ENCODE data around the gene ALK.

DNA sequence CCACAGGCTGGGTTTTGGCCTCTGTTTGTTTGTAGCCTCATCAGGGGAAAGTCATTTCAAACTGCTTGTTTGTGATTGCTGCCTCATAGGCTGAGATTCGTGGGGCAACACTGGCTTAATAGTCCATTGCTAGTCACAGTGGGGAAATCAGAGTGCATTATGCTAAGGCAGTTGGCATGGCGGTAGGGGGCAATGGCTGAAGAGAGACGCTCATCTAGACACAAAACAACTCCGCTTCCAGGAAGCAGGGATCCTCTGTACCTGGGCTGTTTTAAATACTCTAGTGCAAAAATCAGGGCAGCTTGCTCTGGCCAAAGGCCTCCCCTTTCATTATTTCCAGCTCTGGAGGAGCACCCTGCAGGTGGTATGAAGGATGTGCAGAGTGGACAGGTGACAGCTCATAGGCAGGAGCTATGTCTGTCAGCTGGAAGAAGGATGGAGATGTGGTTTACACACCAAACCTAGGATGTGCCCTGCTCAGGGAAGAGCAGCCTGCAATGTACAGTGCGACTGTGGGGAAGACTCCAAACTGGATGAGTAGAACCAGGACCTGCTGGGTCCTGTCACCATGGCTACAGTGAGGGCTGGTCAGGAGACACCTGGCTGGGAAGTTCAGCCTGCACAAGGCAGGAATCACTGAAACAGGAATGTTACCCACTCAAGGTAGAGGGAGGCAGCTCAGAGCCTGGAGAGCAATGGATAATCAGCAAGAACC is 571.9 kb downstream of the ALK start:
- no peak for TF ChIP-seq HDAC6 (IDR thresholded peaks at IDR 0.05; ENCODE audit: unreplicated experiment)
- TF ChIP-seq, protein P1, sequence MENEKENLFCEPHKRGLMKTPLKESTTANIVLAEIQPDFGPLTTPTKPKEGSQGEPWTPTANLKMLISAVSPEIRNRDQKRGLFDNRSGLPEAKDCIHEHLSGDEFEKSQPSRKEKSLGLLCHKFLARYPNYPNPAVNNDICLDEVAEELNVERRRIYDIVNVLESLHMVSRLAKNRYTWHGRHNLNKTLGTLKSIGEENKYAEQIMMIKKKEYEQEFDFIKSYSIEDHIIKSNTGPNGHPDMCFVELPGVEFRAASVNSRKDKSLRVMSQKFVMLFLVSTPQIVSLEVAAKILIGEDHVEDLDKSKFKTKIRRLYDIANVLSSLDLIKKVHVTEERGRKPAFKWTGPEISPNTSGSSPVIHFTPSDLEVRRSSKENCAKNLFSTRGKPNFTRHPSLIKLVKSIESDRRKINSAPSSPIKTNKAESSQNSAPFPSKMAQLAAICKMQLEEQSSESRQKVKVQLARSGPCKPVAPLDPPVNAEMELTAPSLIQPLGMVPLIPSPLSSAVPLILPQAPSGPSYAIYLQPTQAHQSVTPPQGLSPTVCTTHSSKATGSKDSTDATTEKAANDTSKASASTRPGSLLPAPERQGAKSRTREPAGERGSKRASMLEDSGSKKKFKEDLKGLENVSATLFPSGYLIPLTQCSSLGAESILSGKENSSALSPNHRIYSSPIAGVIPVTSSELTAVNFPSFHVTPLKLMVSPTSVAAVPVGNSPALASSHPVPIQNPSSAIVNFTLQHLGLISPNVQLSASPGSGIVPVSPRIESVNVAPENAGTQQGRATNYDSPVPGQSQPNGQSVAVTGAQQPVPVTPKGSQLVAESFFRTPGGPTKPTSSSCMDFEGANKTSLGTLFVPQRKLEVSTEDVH (IDR thresholded peaks at IDR 0.05; ENCODE audit: low read depth, partially characterized antibody), result no peak
- TF ChIP-seq, protein P2, sequence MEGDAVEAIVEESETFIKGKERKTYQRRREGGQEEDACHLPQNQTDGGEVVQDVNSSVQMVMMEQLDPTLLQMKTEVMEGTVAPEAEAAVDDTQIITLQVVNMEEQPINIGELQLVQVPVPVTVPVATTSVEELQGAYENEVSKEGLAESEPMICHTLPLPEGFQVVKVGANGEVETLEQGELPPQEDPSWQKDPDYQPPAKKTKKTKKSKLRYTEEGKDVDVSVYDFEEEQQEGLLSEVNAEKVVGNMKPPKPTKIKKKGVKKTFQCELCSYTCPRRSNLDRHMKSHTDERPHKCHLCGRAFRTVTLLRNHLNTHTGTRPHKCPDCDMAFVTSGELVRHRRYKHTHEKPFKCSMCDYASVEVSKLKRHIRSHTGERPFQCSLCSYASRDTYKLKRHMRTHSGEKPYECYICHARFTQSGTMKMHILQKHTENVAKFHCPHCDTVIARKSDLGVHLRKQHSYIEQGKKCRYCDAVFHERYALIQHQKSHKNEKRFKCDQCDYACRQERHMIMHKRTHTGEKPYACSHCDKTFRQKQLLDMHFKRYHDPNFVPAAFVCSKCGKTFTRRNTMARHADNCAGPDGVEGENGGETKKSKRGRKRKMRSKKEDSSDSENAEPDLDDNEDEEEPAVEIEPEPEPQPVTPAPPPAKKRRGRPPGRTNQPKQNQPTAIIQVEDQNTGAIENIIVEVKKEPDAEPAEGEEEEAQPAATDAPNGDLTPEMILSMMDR (IDR thresholded peaks at IDR 0.05 in 2 of 3, conservative IDR thresholded peaks at IDR 0.05 in 1 of 3; ENCODE audit: control insufficient read depth in 2 of 3, extremely low read depth in 1 of 3, insufficient read depth in 1 of 3, low read depth in 3 of 3, low read length in 3 of 3), result no peak
- no peak for TF ChIP-seq MYB (IDR thresholded peaks at IDR 0.05; ENCODE audit: borderline replicate concordance, low read depth, low read length)
- TF ChIP-seq SMAD1 (IDR thresholded peaks at IDR 0.05; ENCODE audit: low read depth, partially characterized antibody), result no peak
- no peak for TF ChIP-seq NBN (IDR thresholded peaks at IDR 0.05)
- TF ChIP-seq, protein P3, sequence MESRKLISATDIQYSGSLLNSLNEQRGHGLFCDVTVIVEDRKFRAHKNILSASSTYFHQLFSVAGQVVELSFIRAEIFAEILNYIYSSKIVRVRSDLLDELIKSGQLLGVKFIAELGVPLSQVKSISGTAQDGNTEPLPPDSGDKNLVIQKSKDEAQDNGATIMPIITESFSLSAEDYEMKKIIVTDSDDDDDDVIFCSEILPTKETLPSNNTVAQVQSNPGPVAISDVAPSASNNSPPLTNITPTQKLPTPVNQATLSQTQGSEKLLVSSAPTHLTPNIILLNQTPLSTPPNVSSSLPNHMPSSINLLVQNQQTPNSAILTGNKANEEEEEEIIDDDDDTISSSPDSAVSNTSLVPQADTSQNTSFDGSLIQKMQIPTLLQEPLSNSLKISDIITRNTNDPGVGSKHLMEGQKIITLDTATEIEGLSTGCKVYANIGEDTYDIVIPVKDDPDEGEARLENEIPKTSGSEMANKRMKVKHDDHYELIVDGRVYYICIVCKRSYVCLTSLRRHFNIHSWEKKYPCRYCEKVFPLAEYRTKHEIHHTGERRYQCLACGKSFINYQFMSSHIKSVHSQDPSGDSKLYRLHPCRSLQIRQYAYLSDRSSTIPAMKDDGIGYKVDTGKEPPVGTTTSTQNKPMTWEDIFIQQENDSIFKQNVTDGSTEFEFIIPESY (IDR thresholded peaks at IDR 0.05), result no peak
- TF ChIP-seq SMC3 (IDR thresholded peaks at IDR 0.05; ENCODE audit: borderline replicate concordance, low read length), result no peak
- TF ChIP-seq RAD21 (IDR thresholded peaks at IDR 0.05; ENCODE audit: insufficient read depth, low read depth, low read length), result no peak
- no peak for TF ChIP-seq HCFC1 (IDR thresholded peaks at IDR 0.05; ENCODE audit: low read length)
- TF ChIP-seq, protein P4, sequence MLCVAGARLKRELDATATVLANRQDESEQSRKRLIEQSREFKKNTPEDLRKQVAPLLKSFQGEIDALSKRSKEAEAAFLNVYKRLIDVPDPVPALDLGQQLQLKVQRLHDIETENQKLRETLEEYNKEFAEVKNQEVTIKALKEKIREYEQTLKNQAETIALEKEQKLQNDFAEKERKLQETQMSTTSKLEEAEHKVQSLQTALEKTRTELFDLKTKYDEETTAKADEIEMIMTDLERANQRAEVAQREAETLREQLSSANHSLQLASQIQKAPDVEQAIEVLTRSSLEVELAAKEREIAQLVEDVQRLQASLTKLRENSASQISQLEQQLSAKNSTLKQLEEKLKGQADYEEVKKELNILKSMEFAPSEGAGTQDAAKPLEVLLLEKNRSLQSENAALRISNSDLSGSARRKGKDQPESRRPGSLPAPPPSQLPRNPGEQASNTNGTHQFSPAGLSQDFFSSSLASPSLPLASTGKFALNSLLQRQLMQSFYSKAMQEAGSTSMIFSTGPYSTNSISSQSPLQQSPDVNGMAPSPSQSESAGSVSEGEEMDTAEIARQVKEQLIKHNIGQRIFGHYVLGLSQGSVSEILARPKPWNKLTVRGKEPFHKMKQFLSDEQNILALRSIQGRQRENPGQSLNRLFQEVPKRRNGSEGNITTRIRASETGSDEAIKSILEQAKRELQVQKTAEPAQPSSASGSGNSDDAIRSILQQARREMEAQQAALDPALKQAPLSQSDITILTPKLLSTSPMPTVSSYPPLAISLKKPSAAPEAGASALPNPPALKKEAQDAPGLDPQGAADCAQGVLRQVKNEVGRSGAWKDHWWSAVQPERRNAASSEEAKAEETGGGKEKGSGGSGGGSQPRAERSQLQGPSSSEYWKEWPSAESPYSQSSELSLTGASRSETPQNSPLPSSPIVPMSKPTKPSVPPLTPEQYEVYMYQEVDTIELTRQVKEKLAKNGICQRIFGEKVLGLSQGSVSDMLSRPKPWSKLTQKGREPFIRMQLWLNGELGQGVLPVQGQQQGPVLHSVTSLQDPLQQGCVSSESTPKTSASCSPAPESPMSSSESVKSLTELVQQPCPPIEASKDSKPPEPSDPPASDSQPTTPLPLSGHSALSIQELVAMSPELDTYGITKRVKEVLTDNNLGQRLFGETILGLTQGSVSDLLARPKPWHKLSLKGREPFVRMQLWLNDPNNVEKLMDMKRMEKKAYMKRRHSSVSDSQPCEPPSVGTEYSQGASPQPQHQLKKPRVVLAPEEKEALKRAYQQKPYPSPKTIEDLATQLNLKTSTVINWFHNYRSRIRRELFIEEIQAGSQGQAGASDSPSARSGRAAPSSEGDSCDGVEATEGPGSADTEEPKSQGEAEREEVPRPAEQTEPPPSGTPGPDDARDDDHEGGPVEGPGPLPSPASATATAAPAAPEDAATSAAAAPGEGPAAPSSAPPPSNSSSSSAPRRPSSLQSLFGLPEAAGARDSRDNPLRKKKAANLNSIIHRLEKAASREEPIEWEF (IDR thresholded peaks at IDR 0.05; ENCODE audit: insufficient replicate concordance, low read depth, low read length), result no peak
- TF ChIP-seq CEBPB (IDR thresholded peaks at IDR 0.05; ENCODE audit: borderline replicate concordance in 1 of 2, low read depth in 2 of 2, low read length in 2 of 2), result no peak
- TF ChIP-seq, protein P5, sequence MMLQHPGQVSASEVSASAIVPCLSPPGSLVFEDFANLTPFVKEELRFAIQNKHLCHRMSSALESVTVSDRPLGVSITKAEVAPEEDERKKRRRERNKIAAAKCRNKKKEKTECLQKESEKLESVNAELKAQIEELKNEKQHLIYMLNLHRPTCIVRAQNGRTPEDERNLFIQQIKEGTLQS (IDR thresholded peaks at IDR 0.05; ENCODE audit: borderline replicate concordance, extremely low read depth, low read depth, low read length), result no peak
- TF ChIP-seq MYC (IDR thresholded peaks at IDR 0.05; ENCODE audit: insufficient read depth, insufficient read length, insufficient replicate concordance, low read length, severe bottlenecking), result no peak

All from GM12878 (cell line).